MCF 10A (cell line): Measurements from ENCODE around the gene ANKFY1. TPM values are rescaled to one million over a fixed set of nuclear protein-coding genes. Genes with fewer than 3 reads are reported as not detected.

ENCODE experiments used
- BruUV-seq: library from RNA; stranded (reverse); fragments of 400-500 nt; replicated peaks from 2 replicates; lab custom pipeline; 2021; lab: Mats Ljungman, UMichigan
- CTCF ChIA-PET: fragments of 300-600 bp; sonication (Branson Sonifier 250); formaldehyde crosslinking; extraction: SDS; loops from one replicate; lab custom pipeline; 2021; ENCODE audit warnings: antibody characterized with exemption, inconsistent platforms; lab: Yijun Ruan, JAX
- POLR2A ChIA-PET: fragments of 300-600, 350-650 bp; sonication (Branson Sonifier 250); formaldehyde crosslinking; extraction: SDS; loops from one replicate; lab custom pipeline; 2020; ENCODE audit warnings: antibody characterized with exemption, inconsistent platforms; lab: Yijun Ruan, JAX
- DNase-seq: peaks from one replicate; pipeline ENCODE4 v3.0.0-alpha.2; 2018; ENCODE audit not compliant: unreplicated experiment
- H3K27ac Mint-ChIP-seq: one replicate; pipeline ENCODE4 v1.8.0; 2022; ENCODE audit warnings: mild to moderate bottlenecking, low read depth, mixed read lengths; ENCODE audit not compliant: unreplicated experiment
- H3K27me3 Mint-ChIP-seq: one replicate; pipeline ENCODE4 v1.8.0; 2022; ENCODE audit warnings: mixed read lengths; ENCODE audit not compliant: insufficient read depth, unreplicated experiment
- H3K36me3 Mint-ChIP-seq: one replicate; pipeline ENCODE4 v1.8.0; 2022; ENCODE audit warnings: mild to moderate bottlenecking, moderate library complexity, mixed read lengths; ENCODE audit not compliant: insufficient read depth, unreplicated experiment
- H3K4me1 Mint-ChIP-seq: one replicate; pipeline ENCODE4 v1.8.0; 2022; ENCODE audit warnings: mixed read lengths; ENCODE audit not compliant: insufficient read depth, unreplicated experiment
- H3K4me3 Mint-ChIP-seq: one replicate; pipeline ENCODE4 v1.8.0; 2022; ENCODE audit warnings: mild to moderate bottlenecking, moderate library complexity, mixed read lengths; ENCODE audit not compliant: unreplicated experiment
- H3K9me3 Mint-ChIP-seq: one replicate; pipeline ENCODE4 v1.8.0; 2022; ENCODE audit warnings: mixed read lengths; ENCODE audit not compliant: unreplicated experiment
- intact Hi-C: fragments of 100-400 bp; cut with micrococcal nuclease; formaldehyde crosslinking; loops from 2 replicates; pipeline ENCODE4 v1.14.1; 2022
- total RNA-seq: library from RNA; stranded (reverse); gene quantifications from 2 replicates; pipeline ENCODE4 v1.2.3, GENCODE V29; 2022
- TF ChIP-seq, protein P1 (sequence below): fragments of 200-600 bp; IDR thresholded peaks from one replicate; pipeline ENCODE4 v1.8.0; 2022; ENCODE audit warnings: antibody characterized with exemption, mild to moderate bottlenecking; ENCODE audit not compliant: unreplicated experiment

The ANKFY1 gene
- total RNA-seq, 1 experiment from 2014 or later, result 34.9 TPM

DNA sequence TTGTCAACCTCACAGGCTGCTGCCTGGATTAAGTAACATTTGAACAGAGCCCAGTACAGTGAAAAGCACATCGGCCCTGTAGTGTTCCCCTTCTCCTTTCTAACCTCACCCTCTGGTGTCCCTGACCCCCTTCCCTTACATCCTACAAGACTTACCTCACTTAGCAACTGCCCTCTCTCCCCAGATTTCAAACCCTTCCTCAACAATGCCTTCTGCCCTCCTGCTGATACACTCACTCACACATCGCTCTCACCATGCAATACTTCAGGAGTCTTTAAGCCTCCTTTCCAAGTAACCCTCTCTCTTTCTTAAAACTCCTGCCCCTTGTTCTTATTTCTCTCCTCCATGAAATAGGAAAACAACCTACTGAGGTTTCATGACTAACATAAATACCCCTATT, 138.8 kb downstream of the ANKFY1 start:
- H3K36me3 Mint-ChIP-seq, result peaks cover 52% of the 10 kb centered on the region
- POLR2A ChIA-PET, result interaction anchor here (0.6 to 1.3 kb wide), 2 partner anchors 12 to 106 kb away, joined by 3 to 4 read pairs; no protein-coding TSS in a partner anchor
- DNase-seq, result no peak
- CTCF ChIA-PET, result interaction anchor here (0.6 kb wide), 1 partner anchor 1158 kb away, joined by 4 read pairs; no protein-coding TSS in a partner anchor
- intact Hi-C loops, result no loop called here
- BruUV-seq, result no TSS peak
- peaks cover 6% of the 10 kb centered on the region for H3K4me1 Mint-ChIP-seq
- TF ChIP-seq, protein P1, sequence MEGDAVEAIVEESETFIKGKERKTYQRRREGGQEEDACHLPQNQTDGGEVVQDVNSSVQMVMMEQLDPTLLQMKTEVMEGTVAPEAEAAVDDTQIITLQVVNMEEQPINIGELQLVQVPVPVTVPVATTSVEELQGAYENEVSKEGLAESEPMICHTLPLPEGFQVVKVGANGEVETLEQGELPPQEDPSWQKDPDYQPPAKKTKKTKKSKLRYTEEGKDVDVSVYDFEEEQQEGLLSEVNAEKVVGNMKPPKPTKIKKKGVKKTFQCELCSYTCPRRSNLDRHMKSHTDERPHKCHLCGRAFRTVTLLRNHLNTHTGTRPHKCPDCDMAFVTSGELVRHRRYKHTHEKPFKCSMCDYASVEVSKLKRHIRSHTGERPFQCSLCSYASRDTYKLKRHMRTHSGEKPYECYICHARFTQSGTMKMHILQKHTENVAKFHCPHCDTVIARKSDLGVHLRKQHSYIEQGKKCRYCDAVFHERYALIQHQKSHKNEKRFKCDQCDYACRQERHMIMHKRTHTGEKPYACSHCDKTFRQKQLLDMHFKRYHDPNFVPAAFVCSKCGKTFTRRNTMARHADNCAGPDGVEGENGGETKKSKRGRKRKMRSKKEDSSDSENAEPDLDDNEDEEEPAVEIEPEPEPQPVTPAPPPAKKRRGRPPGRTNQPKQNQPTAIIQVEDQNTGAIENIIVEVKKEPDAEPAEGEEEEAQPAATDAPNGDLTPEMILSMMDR, result no peak
- H3K9me3 Mint-ChIP-seq, result no peaks in the 10 kb centered on the region
- H3K27me3 Mint-ChIP-seq, result no peaks in the 10 kb centered on the region
- no peak overlapping the region for H3K4me3 Mint-ChIP-seq
- H3K27ac Mint-ChIP-seq, result no peak overlapping the region

DNA sequence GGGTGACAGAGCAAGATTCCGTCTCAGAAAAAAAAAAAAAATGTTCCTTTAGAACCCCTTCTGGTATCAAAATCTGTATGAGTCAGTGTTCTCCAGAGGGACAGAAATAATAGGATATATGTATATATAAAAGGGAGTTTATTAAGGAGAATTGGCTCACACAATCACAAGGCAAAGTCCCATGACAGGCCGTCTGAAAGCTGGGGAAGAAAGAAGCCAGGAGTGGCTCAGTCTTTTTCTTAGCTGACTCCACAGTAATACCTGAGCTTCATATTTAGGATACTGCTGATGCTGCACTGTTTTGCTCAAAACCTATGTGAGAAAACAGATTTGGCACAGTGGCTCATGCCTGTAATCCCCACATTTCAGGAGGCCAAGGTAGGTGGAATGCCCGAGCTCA, 143.4 kb downstream of the ANKFY1 start:
- BruUV-seq, result no TSS peak
- Mint-ChIP-seq H3K36me3 (peaks cover 80% of the 10 kb centered on the region), H3K4me3 (no peak overlapping the region), H3K4me1 (peaks cover under 1% of the 10 kb centered on the region), H3K27ac (no peak overlapping the region), H3K9me3 (no peaks in the 10 kb centered on the region), H3K27me3 (no peaks in the 10 kb centered on the region)
- ChIA-PET POLR2A (interaction anchor here (1.6 kb wide), 1 partner anchor 22 kb away, joined by 6 read pairs; the partner anchor contains the start of genes CYB5D2 and ZZEF1), CTCF (interaction anchor here (0.5 to 0.6 kb wide), 3 partner anchors 110 to 818 kb away, joined by 3 read pairs; no protein-coding TSS in a partner anchor)
- DNase-seq, result no peak
- TF ChIP-seq, protein P1, result no peak
- intact Hi-C loops, result no loop called here

DNA sequence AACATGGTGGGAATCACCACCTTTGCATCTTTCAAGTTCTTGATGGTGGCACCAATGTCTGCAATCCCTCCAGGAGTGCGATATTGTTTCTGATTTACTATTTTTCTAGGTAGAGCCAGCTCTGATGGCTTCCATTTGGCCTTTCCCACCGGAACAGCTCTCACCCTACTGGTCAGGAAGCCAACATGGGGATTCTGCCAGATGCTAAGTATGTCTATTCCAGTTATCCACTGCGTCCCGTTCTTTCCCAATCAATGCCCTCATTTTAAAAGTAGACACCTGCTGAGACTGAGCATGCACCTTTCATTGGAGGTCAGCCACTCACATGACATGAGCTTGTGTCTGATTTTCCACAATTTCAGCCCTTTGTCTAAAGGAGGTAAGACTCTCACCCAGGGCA, 144.5 kb downstream of the ANKFY1 start:
- DNase-seq, result no peak
- H3K4me3 Mint-ChIP-seq, result no peak overlapping the region
- H3K36me3 Mint-ChIP-seq, result peaks cover 83% of the 10 kb centered on the region
- POLR2A ChIA-PET, result interaction anchor here (0.6 to 1.6 kb wide), 4 partner anchors 19 to 566 kb away, joined by 3 to 6 read pairs (median 4); partner anchors contain the start of genes CYB5D2 and ZZEF1
- H3K27ac Mint-ChIP-seq, result no peak overlapping the region
- CTCF ChIA-PET, result interaction anchor here (0.9 kb wide), 1 partner anchor 12 kb away, joined by 3 read pairs; no protein-coding TSS in a partner anchor
- no TSS peak for BruUV-seq
- intact Hi-C loops, result no loop called here
- TF ChIP-seq, protein P1, result no peak
- H3K4me1 Mint-ChIP-seq, result no peaks in the 10 kb centered on the region
- H3K27me3 Mint-ChIP-seq, result no peaks in the 10 kb centered on the region
- no peaks in the 10 kb centered on the region for H3K9me3 Mint-ChIP-seq

DNA sequence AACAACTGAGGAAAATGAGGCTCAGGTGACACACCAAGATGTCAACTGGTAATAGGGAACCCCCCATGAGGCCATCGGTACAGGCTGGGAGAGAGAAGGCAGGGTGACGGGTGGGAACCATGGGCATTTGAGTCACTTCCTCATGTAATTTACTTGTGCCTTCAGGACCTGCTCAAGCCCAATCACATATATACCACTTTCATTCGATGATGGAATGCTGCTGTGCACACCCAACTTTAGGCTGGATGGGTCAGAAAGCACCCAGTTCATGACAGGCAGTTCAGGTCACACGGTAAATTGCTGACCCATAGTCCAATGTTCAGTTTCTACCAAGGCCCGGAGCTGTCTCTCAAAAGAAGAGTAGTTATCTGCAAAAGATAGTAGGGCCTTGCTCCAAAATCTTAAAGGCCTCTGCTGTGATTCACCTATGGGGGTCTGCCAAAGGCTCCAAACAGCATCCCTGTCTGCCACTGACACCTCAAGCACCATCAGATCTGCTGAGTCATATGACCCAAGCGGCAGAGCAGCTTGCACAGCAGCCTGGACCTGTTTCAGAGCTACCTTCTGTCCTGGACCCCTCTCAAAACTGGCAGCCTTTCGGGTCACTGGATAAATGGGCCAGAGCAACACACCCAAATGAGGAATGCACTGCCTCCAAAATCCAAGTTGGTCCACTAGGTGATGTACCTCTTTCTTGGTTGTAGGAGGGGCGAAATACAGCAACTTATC, 145.6 kb downstream of the ANKFY1 start:
- intact Hi-C loops, result no loop called here
- no peak overlapping the region for H3K27ac Mint-ChIP-seq
- H3K36me3 Mint-ChIP-seq, result peaks cover 83% of the 10 kb centered on the region
- BruUV-seq, result no TSS peak
- H3K4me1 Mint-ChIP-seq, result no peaks in the 10 kb centered on the region
- H3K27me3 Mint-ChIP-seq, result no peaks in the 10 kb centered on the region
- TF ChIP-seq, protein P1, result no peak
- ChIA-PET CTCF (no interaction called here), POLR2A (interaction anchor here (0.9 kb wide), 1 partner anchor 25 kb away, joined by 3 read pairs; the partner anchor contains the start of gene CYB5D2)
- DNase-seq, result no peak
- H3K9me3 Mint-ChIP-seq, result no peaks in the 10 kb centered on the region
- H3K4me3 Mint-ChIP-seq, result no peak overlapping the region
